ENCODE measurements around the gene MINDY1. TPM values are rescaled to one million over a fixed set of nuclear protein-coding genes. Genes with fewer than 3 reads are reported as not detected.
A peak's percentile ranks its signal among the peaks of the same experiment; 100 is the strongest.

The MINDY1 gene
- 16.1 and 25.2 TPM in 2 replicates for polyA plus RNA-seq
- 23.4 and 28.0 TPM in 2 replicates for polyA minus RNA-seq

GRCh38 chr1:151006327-151007052 lies at the start of gene MINDY1:
MINDY1 (minus strand) TSS chr1:151006902; CDS start chr1:151002617, 4,285 bp downstream.
- H2AFZ ChIP-seq (ENCODE audit: low read depth, low read length) = peak within 1 kb of the TSS; percentile 48
- H3K4me2 ChIP-seq (ENCODE audit: low read length) = peak within 1 kb of the TSS; percentile 74
- H4K20me1 ChIP-seq (ENCODE audit: insufficient read depth) = no peaks in the 10 kb centered on the region
- H3K27me3 ChIP-seq (ENCODE audit: insufficient read depth, low read depth, low read length) = no peaks in the 10 kb centered on the region
- peaks cover 32% of the 10 kb centered on the region for H3K79me2 ChIP-seq (replicated peaks; ENCODE audit: insufficient read depth, low read length)
- H3K9me3 ChIP-seq (ENCODE audit: low read length) = no peaks in the 10 kb centered on the region
- no peaks in the 10 kb centered on the region for H3K9me2 ChIP-seq (ENCODE audit: insufficient read depth, low read length)
- peak within 1 kb of the TSS; percentile 76 for H3K4me3 ChIP-seq (ENCODE audit: low read length)
- peak within 1 kb of the TSS; percentile 62 for H3K9ac ChIP-seq (ENCODE audit: low read length)
- H3K36me3 ChIP-seq (ENCODE audit: insufficient read depth, low read length) = no peaks in the 10 kb centered on the region
- TF ChIP-seq RAD21 (conservative IDR thresholded peaks at IDR 0.05) (peak; percentile 63), REST (IDR thresholded peaks at IDR 0.05; ENCODE audit: borderline replicate concordance) (peak; percentile 45), SMC3 (conservative IDR thresholded peaks at IDR 0.05; ENCODE audit: poor library complexity) (peak; percentile 50), TAF1 (IDR thresholded peaks at IDR 0.05; ENCODE audit: low read depth) (peak; percentile 24), POLR2AphosphoS5 (IDR thresholded peaks at IDR 0.05) (peak; percentile 73), EZH2 (IDR thresholded peaks at IDR 0.05; ENCODE audit: borderline replicate concordance, insufficient read depth, low read length, poor library complexity, severe bottlenecking) (no peak), MXI1 (conservative IDR thresholded peaks at IDR 0.05; ENCODE audit: poor library complexity, severe bottlenecking) (peak; percentile 53), EP300 (conservative IDR thresholded peaks at IDR 0.05; ENCODE audit: poor library complexity, severe bottlenecking) (no peak)
- TF ChIP-seq, protein P1, sequence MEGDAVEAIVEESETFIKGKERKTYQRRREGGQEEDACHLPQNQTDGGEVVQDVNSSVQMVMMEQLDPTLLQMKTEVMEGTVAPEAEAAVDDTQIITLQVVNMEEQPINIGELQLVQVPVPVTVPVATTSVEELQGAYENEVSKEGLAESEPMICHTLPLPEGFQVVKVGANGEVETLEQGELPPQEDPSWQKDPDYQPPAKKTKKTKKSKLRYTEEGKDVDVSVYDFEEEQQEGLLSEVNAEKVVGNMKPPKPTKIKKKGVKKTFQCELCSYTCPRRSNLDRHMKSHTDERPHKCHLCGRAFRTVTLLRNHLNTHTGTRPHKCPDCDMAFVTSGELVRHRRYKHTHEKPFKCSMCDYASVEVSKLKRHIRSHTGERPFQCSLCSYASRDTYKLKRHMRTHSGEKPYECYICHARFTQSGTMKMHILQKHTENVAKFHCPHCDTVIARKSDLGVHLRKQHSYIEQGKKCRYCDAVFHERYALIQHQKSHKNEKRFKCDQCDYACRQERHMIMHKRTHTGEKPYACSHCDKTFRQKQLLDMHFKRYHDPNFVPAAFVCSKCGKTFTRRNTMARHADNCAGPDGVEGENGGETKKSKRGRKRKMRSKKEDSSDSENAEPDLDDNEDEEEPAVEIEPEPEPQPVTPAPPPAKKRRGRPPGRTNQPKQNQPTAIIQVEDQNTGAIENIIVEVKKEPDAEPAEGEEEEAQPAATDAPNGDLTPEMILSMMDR (IDR thresholded peaks at IDR 0.05; ENCODE audit: poor library complexity, severe bottlenecking) = peak; percentile 74
- no peaks in the 10 kb centered on the region for H3F3A ChIP-seq (ENCODE audit: insufficient read depth, low read length, poor library complexity, severe bottlenecking)
- H3K27ac ChIP-seq (ENCODE audit: low read length) = peak within 1 kb of the TSS; percentile 75

DNA sequence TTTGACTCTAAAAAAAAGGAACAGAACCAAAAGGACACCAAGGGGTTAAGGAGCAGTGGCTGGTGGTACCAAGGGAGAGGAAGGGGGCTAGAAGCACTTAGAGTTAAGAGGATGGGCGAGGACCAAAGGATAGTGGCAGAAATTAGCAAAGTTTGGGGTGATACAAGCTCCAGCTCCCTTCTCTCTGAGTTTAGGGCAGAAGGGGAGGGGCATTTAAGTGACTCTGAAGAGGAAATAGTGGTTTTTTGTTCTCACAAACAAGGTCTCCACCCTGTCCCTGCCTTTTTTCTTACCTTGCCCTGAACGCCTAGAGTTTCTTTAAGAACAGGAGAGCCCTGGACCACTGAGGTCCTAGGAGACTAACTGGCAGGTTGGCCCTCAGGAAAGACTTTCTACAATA lies 49.4 kb upstream of the MINDY1 start:
- Histone ChIP-seq H3K27me3 (ENCODE audit: insufficient read depth, low read depth, low read length) (no peaks in the 10 kb centered on the region), H3K79me2 (replicated peaks; ENCODE audit: insufficient read depth, low read length) (peaks cover 42% of the 10 kb centered on the region), H3F3A (ENCODE audit: insufficient read depth, low read length, poor library complexity, severe bottlenecking) (peaks cover 6% of the 10 kb centered on the region), H3K36me3 (ENCODE audit: insufficient read depth, low read length) (peaks cover 4% of the 10 kb centered on the region), H2AFZ (ENCODE audit: low read depth, low read length) (no peak overlapping the region), H3K9ac (ENCODE audit: low read length) (no peak overlapping the region), H3K27ac (ENCODE audit: low read length) (no peak overlapping the region), H3K9me3 (ENCODE audit: low read length) (no peaks in the 10 kb centered on the region), H3K4me2 (ENCODE audit: low read length) (no peak overlapping the region), H3K9me2 (ENCODE audit: insufficient read depth, low read length) (no peaks in the 10 kb centered on the region), H4K20me1 (ENCODE audit: insufficient read depth) (no peaks in the 10 kb centered on the region), H3K4me3 (ENCODE audit: low read length) (no peak overlapping the region)
- TF ChIP-seq MXI1 (conservative IDR thresholded peaks at IDR 0.05; ENCODE audit: poor library complexity, severe bottlenecking) (no peak), EZH2 (IDR thresholded peaks at IDR 0.05; ENCODE audit: borderline replicate concordance, insufficient read depth, low read length, poor library complexity, severe bottlenecking) (no peak), SMC3 (conservative IDR thresholded peaks at IDR 0.05; ENCODE audit: poor library complexity) (no peak), REST (IDR thresholded peaks at IDR 0.05; ENCODE audit: borderline replicate concordance) (no peak), RAD21 (conservative IDR thresholded peaks at IDR 0.05) (no peak), POLR2AphosphoS5 (IDR thresholded peaks at IDR 0.05) (no peak), EP300 (conservative IDR thresholded peaks at IDR 0.05; ENCODE audit: poor library complexity, severe bottlenecking) (no peak), TAF1 (IDR thresholded peaks at IDR 0.05; ENCODE audit: low read depth) (no peak)
- TF ChIP-seq, protein P1 (IDR thresholded peaks at IDR 0.05; ENCODE audit: poor library complexity, severe bottlenecking) = no peak
